Measurements from ENCODE around the gene CLEC4M. TPM values are rescaled to one million over a fixed set of nuclear protein-coding genes. Genes with fewer than 3 reads are reported as not detected.
"Not testable (repeated sequence)": the region's sequence is repeated elsewhere in the genome, so short reads cannot be mapped to it uniquely, and the experiment has no call there.

The CLEC4M gene
- total and polyA plus RNA-seq, 2 donors from 2014 or later, result 0.54 TPM; not detected in 1

DNA sequence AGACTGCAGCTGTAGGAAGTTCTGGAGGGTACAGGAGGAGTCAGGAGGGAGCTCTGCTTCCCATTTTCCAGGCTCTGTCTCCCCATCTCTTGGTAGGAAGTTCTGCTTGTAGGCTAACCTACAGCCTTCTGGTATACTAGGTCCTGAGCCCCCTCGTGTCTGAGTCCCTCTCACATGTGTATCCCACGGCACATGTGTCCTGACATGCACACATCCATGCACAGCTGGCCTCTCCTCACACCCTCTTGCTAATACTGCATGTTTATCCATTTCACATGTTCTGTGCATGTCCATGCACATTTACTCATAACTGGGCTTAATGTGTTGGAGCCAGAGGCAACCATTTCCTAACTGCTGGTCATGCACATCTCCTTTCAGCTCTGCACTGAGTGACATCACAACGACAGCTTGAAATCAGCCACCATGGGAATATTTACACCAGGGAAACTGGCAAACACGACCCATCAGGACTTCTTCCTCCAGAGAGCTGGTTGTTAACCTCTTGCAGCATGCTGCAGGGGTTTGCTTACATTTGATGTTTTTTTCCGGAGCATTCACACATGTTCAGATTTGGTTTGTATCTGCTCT is 18.8 kb upstream of the CLEC4M start:
- Histone ChIP-seq H3K9ac (ENCODE audit: low read length in 3 of 3) (no peak overlapping the region), H3K36me3 (ENCODE audit: control insufficient read depth in 2 of 3, insufficient read depth in 3 of 3, low read length in 3 of 3) (no peaks in the 10 kb centered on the region), H3K9me3 (ENCODE audit: control insufficient read depth in 2 of 3, insufficient read depth in 1 of 3, low read length in 3 of 3) (no peaks in the 10 kb centered on the region), H3K4me3 (ENCODE audit: low read length in 3 of 3) (no peak overlapping the region), H3K27me3 (ENCODE audit: control insufficient read depth, insufficient read depth, low read length) (no peaks in the 10 kb centered on the region), H3K4me1 (ENCODE audit: control insufficient read depth in 2 of 3, insufficient read depth in 2 of 3, low read depth in 1 of 3, low read length in 3 of 3) (no peaks in the 10 kb centered on the region), H3K27ac (ENCODE audit: low read depth in 2 of 2, low read length in 2 of 2) (no peak overlapping the region)
- TF ChIP-seq, protein P1, sequence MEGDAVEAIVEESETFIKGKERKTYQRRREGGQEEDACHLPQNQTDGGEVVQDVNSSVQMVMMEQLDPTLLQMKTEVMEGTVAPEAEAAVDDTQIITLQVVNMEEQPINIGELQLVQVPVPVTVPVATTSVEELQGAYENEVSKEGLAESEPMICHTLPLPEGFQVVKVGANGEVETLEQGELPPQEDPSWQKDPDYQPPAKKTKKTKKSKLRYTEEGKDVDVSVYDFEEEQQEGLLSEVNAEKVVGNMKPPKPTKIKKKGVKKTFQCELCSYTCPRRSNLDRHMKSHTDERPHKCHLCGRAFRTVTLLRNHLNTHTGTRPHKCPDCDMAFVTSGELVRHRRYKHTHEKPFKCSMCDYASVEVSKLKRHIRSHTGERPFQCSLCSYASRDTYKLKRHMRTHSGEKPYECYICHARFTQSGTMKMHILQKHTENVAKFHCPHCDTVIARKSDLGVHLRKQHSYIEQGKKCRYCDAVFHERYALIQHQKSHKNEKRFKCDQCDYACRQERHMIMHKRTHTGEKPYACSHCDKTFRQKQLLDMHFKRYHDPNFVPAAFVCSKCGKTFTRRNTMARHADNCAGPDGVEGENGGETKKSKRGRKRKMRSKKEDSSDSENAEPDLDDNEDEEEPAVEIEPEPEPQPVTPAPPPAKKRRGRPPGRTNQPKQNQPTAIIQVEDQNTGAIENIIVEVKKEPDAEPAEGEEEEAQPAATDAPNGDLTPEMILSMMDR (IDR thresholded peaks at IDR 0.05; ENCODE audit: borderline replicate concordance, extremely low read depth, insufficient read depth), result no peak
- no peak for FAIRE-seq
- DNase-seq, result no peak
- intact Hi-C loops (cut with DNase I), result no loop called here

DNA sequence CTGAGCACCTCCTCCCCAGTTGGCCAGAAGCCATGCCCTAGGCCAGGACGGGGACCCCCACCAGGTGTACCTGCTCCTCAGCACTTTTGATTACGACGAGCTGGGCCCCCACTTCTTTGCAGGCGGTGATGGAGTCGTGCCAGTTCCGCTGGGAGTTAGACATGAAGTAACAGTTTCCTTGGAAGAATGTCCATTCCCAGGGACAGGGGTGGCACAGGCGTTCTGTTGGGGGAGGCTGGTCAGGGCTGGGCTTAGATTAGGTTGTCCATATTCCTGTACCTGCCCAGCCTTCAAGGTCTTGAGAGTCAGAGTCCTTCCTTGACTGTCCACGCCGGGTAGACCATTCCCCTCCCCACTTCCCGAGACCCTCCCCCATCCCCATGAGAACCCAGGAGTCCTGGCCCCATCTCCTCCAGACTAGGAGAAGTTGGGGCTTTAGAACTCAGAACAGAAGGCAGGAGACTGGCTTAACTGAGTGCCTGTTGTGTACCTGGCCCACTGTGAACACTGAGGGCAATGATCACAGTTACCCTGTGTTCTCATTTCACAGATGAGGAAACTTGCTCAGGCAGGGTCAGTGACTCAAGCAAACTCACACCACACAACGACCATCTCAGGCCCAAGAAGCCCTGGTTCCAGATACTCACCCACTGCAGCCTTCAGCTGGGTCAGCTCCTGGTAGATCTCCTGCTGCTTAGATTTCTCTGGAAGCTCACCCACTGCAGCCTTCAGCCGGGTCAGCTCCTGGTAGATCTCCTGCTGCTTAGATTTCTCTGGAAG is 18.0 kb upstream of the CLEC4M start:
- no peaks in the 10 kb centered on the region for H3K36me3 ChIP-seq (ENCODE audit: control insufficient read depth in 2 of 3, insufficient read depth in 3 of 3, low read length in 3 of 3)
- H3K27me3 ChIP-seq (ENCODE audit: control insufficient read depth, insufficient read depth, low read length), result no peaks in the 10 kb centered on the region
- H3K9ac ChIP-seq (ENCODE audit: low read length in 3 of 3), result no peak overlapping the region
- TF ChIP-seq, protein P1 (IDR thresholded peaks at IDR 0.05; ENCODE audit: borderline replicate concordance, extremely low read depth, insufficient read depth), result no peak
- no peak overlapping the region for H3K27ac ChIP-seq (ENCODE audit: low read depth in 2 of 2, low read length in 2 of 2)
- intact Hi-C loops (cut with DNase I), result no loop called here
- DNase-seq, result no peak
- H3K4me1 ChIP-seq (ENCODE audit: control insufficient read depth in 2 of 3, insufficient read depth in 2 of 3, low read depth in 1 of 3, low read length in 3 of 3), result no peaks in the 10 kb centered on the region
- no peak for FAIRE-seq
- no peaks in the 10 kb centered on the region for H3K9me3 ChIP-seq (ENCODE audit: control insufficient read depth in 2 of 3, insufficient read depth in 1 of 3, low read length in 3 of 3)
- no peak overlapping the region for H3K4me3 ChIP-seq (ENCODE audit: low read length in 3 of 3)

DNA sequence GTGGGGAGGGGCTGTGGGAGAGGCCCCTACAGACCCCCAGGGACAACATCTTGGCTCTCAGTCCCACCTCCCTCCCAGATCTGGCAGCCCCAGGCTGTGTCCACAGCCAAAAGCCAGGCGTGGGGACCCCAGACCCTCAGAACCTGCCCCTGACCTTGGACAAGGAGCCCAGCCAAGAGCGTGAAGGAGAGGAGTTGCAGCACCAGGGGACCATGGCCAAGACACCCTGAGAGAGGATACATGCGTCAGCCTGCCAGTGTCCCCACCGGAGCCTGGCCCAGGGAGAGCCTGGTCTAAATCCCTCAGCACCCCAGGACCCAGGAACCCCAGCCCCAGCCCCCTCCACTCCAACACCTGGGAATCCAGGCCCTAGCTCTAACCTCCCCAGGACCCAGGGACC is 16.7 kb upstream of the CLEC4M start:
- H3K4me3 ChIP-seq (ENCODE audit: low read length in 3 of 3); FAIRE-seq; DNase-seq; intact Hi-C loops (cut with DNase I); H3K27me3 ChIP-seq (ENCODE audit: control insufficient read depth, insufficient read depth, low read length); H3K4me1 ChIP-seq (ENCODE audit: control insufficient read depth in 2 of 3, insufficient read depth in 2 of 3, low read depth in 1 of 3, low read length in 3 of 3); H3K27ac ChIP-seq (ENCODE audit: low read depth in 2 of 2, low read length in 2 of 2); H3K9ac ChIP-seq (ENCODE audit: low read length in 3 of 3); H3K36me3 ChIP-seq (ENCODE audit: control insufficient read depth in 2 of 3, insufficient read depth in 3 of 3, low read length in 3 of 3); H3K9me3 ChIP-seq (ENCODE audit: control insufficient read depth in 2 of 3, insufficient read depth in 1 of 3, low read length in 3 of 3): not testable (repeated sequence)

Data from kidney (tissue), 14 donors.